Measurements from ENCODE around the gene CRB2. TPM values are rescaled to one million over a fixed set of nuclear protein-coding genes. Genes with fewer than 3 reads are reported as not detected.

The CRB2 gene
- total RNA-seq, 1 experiment from 2014 or later: 3.6 TPM

DNA sequence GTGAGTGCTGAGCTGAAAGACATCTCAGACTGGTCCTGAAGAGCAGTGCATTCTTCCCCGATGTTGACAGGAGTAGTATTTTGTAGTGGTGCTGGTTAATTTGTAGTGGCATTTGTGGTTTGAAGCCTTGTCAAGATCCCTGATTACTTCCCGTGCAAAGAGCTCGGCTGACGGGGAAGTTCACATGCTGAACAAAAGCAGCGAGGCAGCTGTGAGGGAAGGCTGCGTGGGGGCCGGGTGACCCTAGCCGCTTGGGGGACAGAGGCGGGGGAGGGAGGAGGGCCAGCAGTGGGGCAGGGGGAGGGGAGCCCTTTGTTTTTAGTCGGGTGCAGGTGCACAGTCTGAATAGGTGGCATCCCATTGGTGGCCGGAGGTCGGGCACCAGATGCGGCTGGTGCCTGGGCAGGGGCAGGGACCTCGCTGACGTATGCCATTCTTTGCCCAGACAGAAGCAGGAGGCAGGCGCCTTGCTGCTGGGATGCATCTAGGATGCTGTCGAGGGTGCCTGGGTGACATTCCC is 64.7 kb downstream of the CRB2 start:
- Histone ChIP-seq H3K56ac (ENCODE audit: insufficient read length, low read depth, low read length) (no peak overlapping the region), H3K4ac (ENCODE audit: low read depth, low read length) (no peak overlapping the region), H3K23me2 (ENCODE audit: insufficient read length, low read depth, low read length, poor library complexity, severe bottlenecking) (no peaks in the 10 kb centered on the region), H3K27ac (ENCODE audit: insufficient read length, low read depth, low read length) (no peak overlapping the region), H3K79me2 (ENCODE audit: insufficient read depth, low read length) (no peaks in the 10 kb centered on the region), H3K4me2 (ENCODE audit: insufficient read depth, insufficient read length, low read length) (no peak overlapping the region), H3K9me3 (ENCODE audit: control insufficient read depth, low read depth, low read length) (no peaks in the 10 kb centered on the region), H3K79me1 (ENCODE audit: insufficient read depth, low read depth, low read length, poor library complexity, severe bottlenecking) (no peaks in the 10 kb centered on the region), H4K20me1 (ENCODE audit: control insufficient read depth, insufficient read depth, insufficient read length) (no peaks in the 10 kb centered on the region), H2BK15ac (ENCODE audit: low read depth, low read length) (no peak overlapping the region), H4K8ac (replicated peaks; ENCODE audit: insufficient read length, low read depth, low read length) (no peak overlapping the region), H3K9ac (ENCODE audit: extremely low read depth, insufficient read length, low read length) (no peak overlapping the region), H2BK12ac (ENCODE audit: insufficient read length, low read depth, low read length) (no peak overlapping the region), H3K23ac (ENCODE audit: insufficient read length, low read depth, low read length) (no peak overlapping the region), H3K18ac (ENCODE audit: insufficient read length, low read depth, low read length) (no peak overlapping the region), H2BK5ac (ENCODE audit: insufficient read length, low read length) (no peak overlapping the region), H2AFZ (ENCODE audit: low read length) (no peak overlapping the region), H3T11ph (ENCODE audit: low read length) (no peak overlapping the region), H3K4me1 (ENCODE audit: insufficient read depth, low read length) (peaks cover 2% of the 10 kb centered on the region; the same call in 1 of the 2 replicates), H2BK20ac (ENCODE audit: low read depth, low read length, poor library complexity, severe bottlenecking) (no peak overlapping the region), H2AK5ac (ENCODE audit: insufficient read length, low read length) (no peak overlapping the region), H3K27me3 (ENCODE audit: insufficient read depth, low read length) (no peaks in the 10 kb centered on the region), H4K91ac (ENCODE audit: insufficient read length, low read depth, low read length) (no peak overlapping the region), H2BK120ac (ENCODE audit: low read depth, low read length, poor library complexity, severe bottlenecking) (no peak overlapping the region), H3K14ac (ENCODE audit: insufficient read depth, low read length) (no peak overlapping the region), H4K5ac (ENCODE audit: insufficient read length, low read depth, low read length) (no peak overlapping the region)
- peaks cover 0 to 6% (median 0%) of the 10 kb centered on the region in 3 experiments; a peak in 3 of 7 replicates for H3K36me3 Mint-ChIP-seq (ENCODE audit: insufficient read depth in 1 of 3, low read depth in 3 of 3)
- TF ChIP-seq, protein P1, sequence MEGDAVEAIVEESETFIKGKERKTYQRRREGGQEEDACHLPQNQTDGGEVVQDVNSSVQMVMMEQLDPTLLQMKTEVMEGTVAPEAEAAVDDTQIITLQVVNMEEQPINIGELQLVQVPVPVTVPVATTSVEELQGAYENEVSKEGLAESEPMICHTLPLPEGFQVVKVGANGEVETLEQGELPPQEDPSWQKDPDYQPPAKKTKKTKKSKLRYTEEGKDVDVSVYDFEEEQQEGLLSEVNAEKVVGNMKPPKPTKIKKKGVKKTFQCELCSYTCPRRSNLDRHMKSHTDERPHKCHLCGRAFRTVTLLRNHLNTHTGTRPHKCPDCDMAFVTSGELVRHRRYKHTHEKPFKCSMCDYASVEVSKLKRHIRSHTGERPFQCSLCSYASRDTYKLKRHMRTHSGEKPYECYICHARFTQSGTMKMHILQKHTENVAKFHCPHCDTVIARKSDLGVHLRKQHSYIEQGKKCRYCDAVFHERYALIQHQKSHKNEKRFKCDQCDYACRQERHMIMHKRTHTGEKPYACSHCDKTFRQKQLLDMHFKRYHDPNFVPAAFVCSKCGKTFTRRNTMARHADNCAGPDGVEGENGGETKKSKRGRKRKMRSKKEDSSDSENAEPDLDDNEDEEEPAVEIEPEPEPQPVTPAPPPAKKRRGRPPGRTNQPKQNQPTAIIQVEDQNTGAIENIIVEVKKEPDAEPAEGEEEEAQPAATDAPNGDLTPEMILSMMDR (conservative IDR thresholded peaks at IDR 0.05): no peak
- WGBS (ENCODE audit: extremely low coverage, insufficient read length, low lambda C conversion rate): no CpG with 5 or more reads among the region's 17 CpGs
- peaks cover 37 to 57% of the 10 kb centered on the region in 2 experiments for H3K4me1 Mint-ChIP-seq
- H3K4me3 Mint-ChIP-seq: no peak overlapping the region
- no peaks in the 10 kb centered on the region for H3K27me3 Mint-ChIP-seq (ENCODE audit: low read depth)
- H3K9me3 Mint-ChIP-seq: no peaks in the 10 kb centered on the region
- peak overlapping the region in 1 of 3 experiments; percentile 52; a peak in 1 of 7 replicates for H3K27ac Mint-ChIP-seq
- DNase-seq: no peak

All from H9 (cell line).